GM21367 (cell line): ENCODE measurements around the gene SIX2.

Experiments
- ATAC-seq: cut with Tn5 transposase; IDR thresholded peaks from one replicate; pipeline ENCODE4 v1.9.1; 2021; ENCODE audit not compliant: unreplicated experiment

Gene SIX2

DNA sequence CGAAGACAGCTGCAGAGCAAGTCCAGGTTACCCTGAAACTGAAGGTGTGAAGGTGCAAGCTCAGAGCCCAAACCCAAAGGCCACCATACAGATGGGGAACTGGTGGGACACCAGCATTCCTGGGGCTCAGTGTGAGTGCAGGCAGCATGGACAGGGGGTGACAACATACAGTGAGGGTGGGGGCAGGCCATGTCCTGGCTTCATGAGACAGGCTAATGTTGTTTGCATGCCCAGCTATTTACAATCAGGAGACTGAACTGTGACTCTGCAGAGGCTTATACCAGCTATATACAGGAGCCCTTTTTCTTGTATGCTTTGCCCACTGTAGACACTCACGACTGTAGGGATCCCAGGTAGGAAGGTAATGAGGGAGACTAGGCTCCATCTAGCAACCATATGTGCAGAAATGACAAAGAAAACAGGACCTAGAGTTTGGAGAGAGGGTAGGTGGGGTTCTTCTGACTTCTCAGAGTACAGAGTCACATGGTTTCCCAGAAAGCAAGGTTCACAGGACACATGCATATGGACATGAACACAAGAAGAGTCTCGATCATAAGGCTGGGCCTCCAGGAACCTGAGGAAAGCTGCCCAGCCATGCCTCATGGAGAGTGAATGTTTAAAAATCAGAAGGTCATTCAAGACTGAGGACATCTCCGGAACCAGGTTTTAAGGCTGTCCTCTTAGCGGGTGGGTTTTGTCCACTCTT is 41.4 kb downstream of the SIX2 start:
- ATAC-seq: no peak

DNA sequence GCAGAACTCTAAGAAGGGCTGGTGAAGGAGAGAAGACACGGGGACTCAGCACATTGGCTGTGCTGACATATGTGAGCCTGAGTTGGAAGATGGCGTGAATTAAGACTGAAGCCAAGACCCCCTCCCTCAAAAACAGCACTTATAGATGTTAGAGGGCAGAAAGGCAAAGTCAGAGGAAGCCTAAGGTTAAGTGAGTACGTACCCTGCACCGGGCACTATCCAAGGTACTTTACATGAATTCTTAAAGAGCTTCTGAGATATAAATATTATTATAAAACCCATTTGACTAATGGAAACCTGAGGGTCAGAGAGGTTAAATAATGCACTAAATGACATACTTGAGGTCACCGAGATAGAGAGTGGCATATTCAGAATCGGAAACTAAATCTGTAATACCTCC is 42.2 kb downstream of the SIX2 start:
- no peak for ATAC-seq

DNA sequence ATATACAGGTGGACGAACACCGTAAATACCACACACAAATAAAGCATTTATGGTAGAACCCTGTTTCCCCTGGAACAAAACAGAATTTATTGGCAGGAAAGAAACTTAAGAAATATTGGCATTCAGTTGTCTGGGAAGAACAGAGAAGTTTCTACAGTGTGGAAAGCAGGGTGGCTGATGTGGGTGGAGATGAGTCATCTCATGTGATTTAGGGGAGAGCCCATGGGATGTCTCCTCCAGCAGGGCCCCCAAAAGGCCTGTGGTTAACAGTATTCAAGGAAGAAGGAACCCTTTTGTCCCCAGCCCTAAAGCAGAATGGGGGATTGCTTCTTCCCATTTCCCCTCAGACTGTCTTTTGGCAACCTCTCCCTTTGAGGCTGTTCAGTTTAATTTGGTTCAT is 43.6 kb downstream of the SIX2 start:
- no peak for ATAC-seq

- no peak for ATAC-seq
Measured at GRCh38 chr2:44964752-44965236, 44.5 kb downstream of the SIX2 start.

DNA sequence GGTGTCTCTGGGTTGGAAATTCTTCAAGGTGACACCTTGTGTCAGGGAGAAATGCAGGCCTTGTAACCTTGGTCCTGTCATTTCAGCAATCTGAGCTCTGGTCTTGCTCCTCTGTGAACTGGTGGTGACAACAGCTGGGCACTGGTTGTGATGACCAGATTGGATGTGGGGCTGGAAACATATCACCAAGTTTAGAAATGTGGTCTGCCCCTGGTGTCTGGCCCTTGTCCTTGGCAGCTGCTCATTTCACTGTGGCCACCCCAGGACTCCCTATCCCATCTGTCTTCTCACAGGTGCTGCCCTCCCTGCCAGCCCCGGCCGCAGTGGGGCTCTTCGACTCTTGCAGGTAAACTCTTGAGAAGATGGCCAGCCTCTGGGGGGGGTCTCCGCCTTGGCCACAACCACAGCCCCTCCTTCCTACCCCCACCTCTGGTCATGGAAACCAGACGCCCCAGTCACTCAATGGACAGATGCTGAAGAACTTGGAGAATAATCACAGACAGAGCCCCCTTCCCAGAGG is 47.0 kb downstream of the SIX2 start:
- no peak for ATAC-seq

DNA sequence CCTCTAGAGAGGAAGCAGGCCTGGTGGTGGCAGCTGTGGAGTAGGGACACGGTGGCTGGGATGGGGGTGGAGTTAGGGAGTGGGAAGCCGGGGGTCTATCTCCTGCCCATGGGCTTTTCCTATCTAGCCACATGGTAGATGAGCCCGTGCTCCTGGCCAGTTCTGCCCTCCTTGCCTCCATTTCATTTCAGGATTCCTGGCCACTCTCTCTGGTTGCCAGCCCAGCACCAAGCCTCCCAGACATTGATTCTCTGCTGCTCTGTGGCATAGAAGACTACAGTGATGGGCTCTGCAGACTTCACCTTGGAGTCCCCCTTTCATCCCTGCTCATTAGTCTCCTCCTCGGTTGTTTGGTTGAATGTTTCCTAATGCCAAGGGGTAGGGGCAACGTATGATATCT is 48.4 kb downstream of the SIX2 start:
- ATAC-seq: no peak

- no peak for ATAC-seq
Measured at GRCh38 chr2:44959855-44960254, 49.4 kb downstream of the SIX2 start.

DNA sequence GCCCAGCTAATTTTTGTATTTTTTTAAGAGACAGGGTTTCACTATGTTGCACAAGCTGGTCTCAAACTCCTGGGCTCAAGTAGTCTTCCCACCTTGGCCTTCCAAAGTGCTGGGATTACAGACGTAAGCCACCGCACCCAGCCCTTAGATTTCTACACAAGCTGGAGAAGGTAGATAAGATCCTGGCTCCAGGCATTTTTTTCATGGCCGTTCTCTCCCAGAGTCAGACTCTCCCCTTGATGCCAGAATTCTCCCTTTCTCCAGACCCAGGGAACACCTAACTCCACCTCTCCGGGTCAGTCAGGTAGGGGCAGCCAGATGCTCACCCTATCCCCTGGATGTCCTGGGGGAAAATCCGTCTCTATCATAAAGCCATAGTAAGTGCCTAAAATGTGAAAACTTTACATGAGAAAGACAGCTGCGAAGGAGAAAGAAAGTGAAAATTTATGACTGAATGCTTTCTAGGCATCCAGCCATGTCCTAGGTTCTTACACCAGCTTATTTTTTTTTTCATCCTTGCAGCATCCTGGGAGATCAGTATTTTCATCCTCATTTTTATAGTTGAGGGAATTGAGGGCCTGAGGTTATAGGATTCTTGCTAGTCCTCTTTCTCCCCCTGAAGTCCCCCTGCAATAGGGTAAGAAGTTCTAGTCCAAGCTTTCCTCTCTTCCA is 51.5 kb downstream of the SIX2 start:
- ATAC-seq: no peak

DNA sequence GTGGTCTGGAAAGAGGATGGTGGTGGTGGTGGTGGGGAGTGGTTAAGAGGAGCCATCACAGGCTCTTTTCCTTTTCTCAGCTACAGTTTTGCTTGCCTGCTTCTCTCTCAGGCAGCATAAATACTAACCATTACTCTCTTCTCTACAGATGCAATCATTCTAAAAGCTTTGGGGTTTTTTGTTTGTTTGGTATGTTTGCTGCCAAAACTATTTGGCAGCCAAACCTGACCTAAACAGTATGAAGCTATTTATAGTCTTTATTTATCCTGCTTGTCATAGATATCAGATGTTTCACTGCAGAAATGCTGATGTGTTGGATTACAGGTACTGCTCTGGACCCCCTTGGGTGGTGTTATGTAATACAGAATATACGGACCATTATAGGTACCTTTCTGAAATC is 52.4 kb downstream of the SIX2 start:
- ATAC-seq: no peak

DNA sequence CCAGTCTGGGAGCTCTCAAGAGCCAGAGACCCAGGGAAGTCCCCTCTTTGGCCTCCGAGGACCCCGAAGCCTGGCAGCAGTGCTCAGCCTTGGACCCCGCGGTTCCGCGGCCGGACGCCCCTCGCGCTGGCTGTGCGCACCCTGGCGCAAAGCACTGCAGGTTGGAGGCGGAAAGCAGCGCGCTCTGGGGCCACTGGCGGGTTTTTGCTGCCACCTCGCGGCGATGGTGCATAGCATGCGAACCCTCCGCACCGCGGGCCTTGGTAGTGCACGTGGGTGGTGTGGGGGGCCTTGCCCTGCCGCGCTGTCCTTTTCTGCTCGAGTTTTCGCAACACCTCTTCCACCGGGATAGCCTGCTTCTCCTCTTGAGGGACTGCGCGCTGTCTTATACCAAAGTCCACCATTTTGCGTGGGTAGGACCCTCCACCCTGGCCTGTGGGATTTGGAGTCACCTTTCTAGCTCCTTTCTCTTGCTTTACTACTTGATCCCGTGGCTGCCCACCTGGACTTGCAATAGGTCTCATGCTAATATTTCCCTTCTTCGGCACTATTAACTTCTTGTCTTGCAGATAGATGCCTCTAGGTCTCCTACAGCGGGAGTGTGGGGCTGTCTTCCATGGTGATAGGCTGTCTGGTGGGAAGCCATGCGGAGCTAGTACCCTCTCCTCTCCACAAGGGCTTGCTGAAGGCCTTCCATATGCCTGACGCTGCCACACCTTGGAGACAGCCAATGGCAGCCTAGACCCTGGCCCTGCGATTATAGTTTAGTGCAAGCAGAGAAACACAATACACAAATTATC is 53.5 kb downstream of the SIX2 start:
- no peak for ATAC-seq
